ENCODE data around the gene LCP2.
"Not testable (repeated sequence)": the region's sequence is repeated elsewhere in the genome, so short reads cannot be mapped to it uniquely, and the experiment has no call there.

LCP2 gene

GRCh38 chr5:170247363-170247762, 50.2 kb downstream of the LCP2 start:
- DNase-seq: no peak

GRCh38 chr5:170246126-170246870, 51.3 kb downstream of the LCP2 start:
- DNase-seq: no peak

DNA sequence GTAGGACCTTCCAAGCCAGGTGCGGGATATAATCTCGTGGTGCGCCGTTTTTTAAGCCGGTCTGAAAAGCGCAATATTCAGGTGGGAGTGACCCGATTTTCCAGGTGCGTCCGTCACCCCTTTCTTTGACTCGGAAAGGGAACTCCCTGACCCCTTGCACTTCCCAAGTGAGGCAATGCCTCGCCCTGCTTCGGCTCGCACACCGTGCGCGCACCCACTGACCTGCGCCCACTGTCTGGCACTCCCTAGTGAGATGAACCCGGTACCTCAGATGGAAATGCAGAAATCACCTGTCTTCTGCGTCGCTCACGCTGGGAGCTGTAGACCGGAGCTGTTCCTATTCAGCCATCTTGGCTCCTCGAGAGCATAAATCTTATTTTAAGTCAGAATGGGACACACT, 52.1 kb downstream of the LCP2 start:
- not testable (repeated sequence) for DNase-seq

DNA sequence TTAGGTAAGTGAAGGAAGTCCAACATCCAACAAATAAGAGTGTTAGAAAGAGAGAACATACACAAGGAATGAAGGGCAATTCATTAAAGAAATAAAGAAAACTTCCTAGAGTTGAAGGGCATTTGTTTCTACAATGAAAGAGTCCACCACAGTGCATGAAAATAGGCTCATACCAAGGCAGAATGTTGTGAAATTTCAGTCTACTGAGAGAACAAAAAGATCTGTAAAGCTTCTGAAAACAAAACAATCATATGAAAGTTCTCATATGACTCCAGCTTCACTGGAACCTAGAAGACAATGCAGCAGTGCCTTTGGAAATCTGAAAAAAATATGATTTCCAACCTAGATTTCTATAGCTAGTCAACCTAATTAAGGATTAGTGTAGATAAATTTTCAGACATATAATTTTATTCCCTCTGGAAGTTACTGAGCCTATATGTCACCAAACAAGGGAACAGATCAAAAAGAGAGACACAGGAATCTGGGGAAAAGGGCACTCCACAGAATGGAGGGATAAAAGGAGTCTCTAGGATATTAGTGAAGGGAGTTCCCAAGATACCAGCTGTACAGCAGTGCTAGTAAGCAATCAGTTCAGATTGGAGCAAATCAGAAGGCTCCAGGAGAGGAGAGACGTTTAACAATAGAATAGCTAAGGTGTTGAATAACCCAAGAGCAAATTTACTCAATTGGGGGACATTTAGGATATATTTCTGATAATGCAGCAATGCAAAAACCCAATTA, 59.0 kb downstream of the LCP2 start:
- no peak for DNase-seq

DNA sequence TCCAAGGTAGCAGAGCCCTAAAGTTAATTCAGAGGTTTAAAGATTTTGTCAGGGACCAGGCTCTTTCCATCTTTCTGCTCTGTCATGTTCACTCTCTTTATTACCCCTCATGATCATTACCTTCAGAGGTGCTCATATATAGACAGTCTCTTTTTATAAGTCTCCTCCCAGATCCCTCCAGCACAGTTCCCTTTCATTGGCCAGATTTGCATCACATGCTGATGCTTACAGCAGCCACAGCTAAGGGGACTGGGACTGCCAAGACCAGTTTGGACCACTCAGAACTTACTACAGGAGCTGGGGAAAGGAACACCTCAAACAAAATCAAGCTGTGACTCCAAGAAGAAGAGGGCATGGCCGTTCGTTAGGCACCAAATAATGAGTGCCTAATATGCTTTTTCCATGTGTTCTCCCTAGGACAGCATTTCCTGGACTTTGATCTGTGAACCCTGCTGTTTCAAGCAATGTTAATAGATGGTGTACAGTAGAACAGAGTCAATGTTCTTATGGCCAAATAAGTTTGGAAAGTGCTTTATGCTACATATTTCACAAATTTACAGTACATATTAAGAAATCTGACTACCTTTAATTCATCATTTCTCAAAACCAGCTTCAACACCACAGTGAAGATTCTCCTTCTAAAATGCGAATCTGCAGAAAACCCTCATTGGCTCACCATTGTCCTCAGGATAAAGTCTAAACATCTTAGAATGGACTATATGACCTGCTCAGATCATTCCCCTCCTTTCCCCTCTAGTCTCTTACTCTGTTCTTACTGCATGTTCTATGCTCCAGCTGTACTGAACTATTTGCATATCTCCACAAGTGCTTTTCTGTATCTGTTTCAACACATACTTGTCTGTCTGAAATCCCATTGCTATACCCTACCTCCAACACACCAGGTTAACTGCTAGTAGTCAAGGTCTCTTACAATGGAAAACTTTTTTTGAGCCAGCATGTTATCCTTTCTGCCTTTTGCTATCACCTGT, 61.4 kb downstream of the LCP2 start:
- DNase-seq: no peak

GRCh38 chr5:170233358-170233892, 64.2 kb downstream of the LCP2 start:
- no peak for DNase-seq

DNA sequence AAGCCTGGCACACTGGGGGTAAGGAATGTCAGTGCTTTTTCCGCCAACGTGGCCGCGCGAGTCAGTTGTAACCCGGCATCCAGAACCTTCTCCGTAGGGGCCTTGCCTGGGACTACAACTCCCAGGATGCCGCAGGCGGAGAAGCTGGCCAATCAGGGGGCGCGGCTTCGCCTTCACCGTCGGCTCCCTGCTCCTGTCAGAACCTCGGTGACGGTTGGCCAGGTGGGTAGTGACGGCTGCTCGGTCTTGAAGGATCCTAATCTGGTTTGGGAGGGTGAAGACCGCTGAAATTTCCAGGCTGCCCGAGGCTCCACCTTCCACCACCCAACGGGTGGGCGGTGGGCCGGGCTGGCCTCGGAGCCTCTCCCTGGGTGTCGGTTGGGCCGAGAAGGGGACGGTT, 64.8 kb downstream of the LCP2 start, which contains the start of gene C5orf58:
TSS of gene C5orf58 (plus strand) at position 200 of the 400 bp plus-strand sequence. CDS start 1,992 bp downstream, outside the sequence.
- DNase-seq: no peak

- DNase-seq: no peak
Observed at GRCh38 chr5:170228762-170229435, 68.7 kb downstream of the LCP2 start.

GRCh38 chr5:170226661-170227060, 70.9 kb downstream of the LCP2 start:
- DNase-seq: no peak

GRCh38 chr5:170226129-170226615, 71.4 kb downstream of the LCP2 start:
- no peak for DNase-seq

GRCh38 chr5:170225326-170226128, 72.0 kb downstream of the LCP2 start:
- DNase-seq: peak; percentile 73

DNA sequence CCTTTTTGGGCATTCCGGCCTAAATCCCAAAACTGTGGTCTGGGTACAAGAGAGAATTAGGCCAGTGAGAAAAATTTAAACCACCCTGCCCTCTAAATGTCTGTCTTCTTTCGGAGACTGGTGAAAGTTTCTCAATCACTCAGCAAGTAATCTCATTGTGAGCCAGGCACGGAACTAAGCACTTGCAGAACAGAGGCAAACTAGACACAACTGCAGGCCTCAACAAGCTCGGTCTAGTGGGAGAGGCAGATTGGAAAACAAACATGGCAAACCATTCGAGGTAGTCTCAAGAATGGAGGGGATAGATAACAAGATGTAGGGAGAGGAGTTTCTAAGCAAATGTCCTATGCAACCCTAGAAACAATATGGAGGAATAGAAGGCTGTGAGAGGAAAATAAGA, 73.7 kb downstream of the LCP2 start:
- no peak for DNase-seq

- DNase-seq: no peak
Observed at GRCh38 chr5:170223360-170223759, 74.2 kb downstream of the LCP2 start.

GRCh38 chr5:170221327-170221741, 76.2 kb downstream of the LCP2 start:
- no peak for DNase-seq

- DNase-seq: no peak
Observed at GRCh38 chr5:170220191-170220590, 77.4 kb downstream of the LCP2 start.

GRCh38 chr5:170219615-170220014, 78.0 kb downstream of the LCP2 start:
- no peak for DNase-seq

DNA sequence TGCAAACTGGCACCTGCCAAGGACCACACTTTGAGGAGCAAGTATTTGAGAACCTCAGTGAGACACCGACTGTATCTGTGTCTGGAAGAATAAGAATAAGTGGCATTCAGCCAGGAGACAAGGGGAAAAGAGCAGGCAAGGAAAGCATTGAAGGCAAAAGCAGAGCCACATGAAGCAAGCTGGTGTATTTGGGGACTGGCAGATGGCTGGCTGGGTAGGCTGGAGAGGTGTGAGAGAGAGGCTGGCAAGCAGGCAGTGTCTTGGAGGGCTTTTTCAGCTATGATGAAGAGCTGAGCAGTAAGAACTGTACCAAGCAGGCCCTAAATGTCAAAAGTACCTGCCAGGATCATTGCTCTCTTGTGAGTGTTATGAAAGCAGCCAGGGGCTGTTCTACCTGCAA, 78.9 kb downstream of the LCP2 start:
- peak; percentile 17 for DNase-seq

DNA sequence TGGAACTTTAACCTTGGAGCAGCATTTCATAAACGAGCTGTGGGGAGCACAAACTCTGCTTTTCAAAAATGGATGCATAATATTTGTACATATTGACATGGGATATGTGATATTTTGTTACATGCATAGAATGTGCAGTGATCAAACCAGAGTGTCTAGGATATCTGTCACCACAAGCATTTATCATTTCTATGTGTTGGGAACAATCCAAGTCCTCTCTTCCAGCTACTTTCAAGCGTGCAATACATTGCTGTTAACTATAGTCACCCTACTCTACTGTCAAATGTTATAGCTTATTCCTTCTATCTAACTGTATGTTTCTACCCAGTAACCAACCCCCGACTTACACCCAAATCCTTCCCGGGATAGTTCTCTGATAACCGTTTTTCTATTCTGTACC, 79.7 kb downstream of the LCP2 start:
- no peak for DNase-seq

- DNase-seq: peak; percentile 83
Observed at GRCh38 chr5:170216257-170216864, 81.2 kb downstream of the LCP2 start.

GRCh38 chr5:170211575-170212334, 85.8 kb downstream of the LCP2 start:
- DNase-seq: no peak
